ENCODE data around the gene IER5.
"Not testable (repeated sequence)": the region's sequence is repeated elsewhere in the genome, so short reads cannot be mapped to it uniquely, and the experiment has no call there.

Gene IER5

GRCh38 chr1:181114574-181115367 lies 26.3 kb downstream of the IER5 start:
- DNase-seq (ENCODE audit: low read depth in 2 of 2, low spot score in 1 of 2) = no peak

- no peak for DNase-seq (ENCODE audit: low read depth in 2 of 2, low spot score in 1 of 2)
These were observed 26.8 kb downstream of the IER5 start for GRCh38 chr1:181115368-181115684.

GRCh38 chr1:181115971-181116370 lies 27.5 kb downstream of the IER5 start:
- not testable (repeated sequence) for DNase-seq (ENCODE audit: low read depth in 2 of 2, low spot score in 1 of 2)

- DNase-seq (ENCODE audit: low read depth in 2 of 2, low spot score in 1 of 2) = no peak
These were observed 28.4 kb downstream of the IER5 start for GRCh38 chr1:181116819-181117390.

- no peak for DNase-seq (ENCODE audit: low read depth in 2 of 2, low spot score in 1 of 2)
These were observed 29.3 kb downstream of the IER5 start for GRCh38 chr1:181117648-181118449.

- no peak for DNase-seq (ENCODE audit: low read depth in 2 of 2, low spot score in 1 of 2)
These were observed 30.8 kb downstream of the IER5 start for GRCh38 chr1:181119093-181119989.

- no peak for DNase-seq (ENCODE audit: low read depth in 2 of 2, low spot score in 1 of 2)
These were observed 32.4 kb downstream of the IER5 start for GRCh38 chr1:181120924-181121323.

GRCh38 chr1:181121498-181121897 lies 33.0 kb downstream of the IER5 start:
- DNase-seq (ENCODE audit: low read depth in 2 of 2, low spot score in 1 of 2) = no peak

GRCh38 chr1:181122222-181122621 lies 33.7 kb downstream of the IER5 start:
- no peak for DNase-seq (ENCODE audit: low read depth in 2 of 2, low spot score in 1 of 2)

GRCh38 chr1:181123173-181123572 lies 34.7 kb downstream of the IER5 start:
- DNase-seq (ENCODE audit: low read depth in 2 of 2, low spot score in 1 of 2) = no peak

GRCh38 chr1:181124291-181124751 lies 35.8 kb downstream of the IER5 start:
- DNase-seq (ENCODE audit: low read depth in 2 of 2, low spot score in 1 of 2) = no peak

GRCh38 chr1:181126289-181126688 lies 37.8 kb downstream of the IER5 start:
- DNase-seq (ENCODE audit: low read depth in 2 of 2, low spot score in 1 of 2) = no peak

GRCh38 chr1:181126871-181127587 lies 38.5 kb downstream of the IER5 start:
- DNase-seq (ENCODE audit: low read depth in 2 of 2, low spot score in 1 of 2) = no peak

GRCh38 chr1:181127898-181128453 lies 39.5 kb downstream of the IER5 start:
- DNase-seq (ENCODE audit: low read depth in 2 of 2, low spot score in 1 of 2) = no peak

- DNase-seq (ENCODE audit: low read depth in 2 of 2, low spot score in 1 of 2) = no peak
These were observed 40.3 kb downstream of the IER5 start for GRCh38 chr1:181128592-181129497.

- DNase-seq (ENCODE audit: low read depth in 2 of 2, low spot score in 1 of 2) = no peak
These were observed 41.5 kb downstream of the IER5 start for GRCh38 chr1:181129771-181130606.

- no peak for DNase-seq (ENCODE audit: low read depth in 2 of 2, low spot score in 1 of 2)
These were observed 42.9 kb downstream of the IER5 start for GRCh38 chr1:181131255-181131941.
